Endothelial cell of umbilical vein (primary cell): ENCODE results near the gene AMIGO2. TPM values are rescaled to one million over a fixed set of nuclear protein-coding genes. Genes with fewer than 3 reads are reported as not detected.

ENCODE experiments used
- BruUV-seq: library from RNA; stranded (reverse); fragments of 400-500 nt; replicated peaks from 2 replicates; lab custom pipeline; 2021; lab: Mats Ljungman, UMichigan
- CTCF ChIA-PET: fragments of 300-600, 350-600 bp; sonication (Branson Sonifier 250); formaldehyde crosslinking; loops from one replicate; lab custom pipeline; 2021; ENCODE audit warnings: antibody characterized with exemption, inconsistent platforms; lab: Charles Lee
- POLR2A ChIA-PET: fragments of 300-600, 350-600 bp; sonication (Branson Sonifier 250); formaldehyde crosslinking; loops from one replicate; lab custom pipeline; 2021; ENCODE audit warnings: antibody characterized with exemption, inconsistent platforms; lab: Charles Lee
- DNase-seq: peaks from one replicate; pipeline ENCODE4 v3.0.0-alpha.2; 2011; ENCODE audit warnings: low read depth, low spot score
- FAIRE-seq: peaks from 2 replicates; lab custom pipeline; 2011; peaks lifted over from hg19 to GRCh38; lab: Jason Lieb, UNC
- H2AFZ ChIP-seq: 2 replicates; pipeline ENCODE4 v1.6.0; 2012; ENCODE audit warnings: low read depth, low read length, control low read depth, inconsistent platforms
- H3K27ac ChIP-seq: 2 replicates; pipeline ENCODE4 v1.5.1; 2011; ENCODE audit warnings: low read depth, mild to moderate bottlenecking, control low read depth, low read length, moderate library complexity; ENCODE audit not compliant: insufficient read depth
- H3K27me3 ChIP-seq, 2 experiments: 2 replicates each; pipeline versions ENCODE4 v1.6.0 to v1.6.1; 2011; ENCODE audit warnings: low read length in 2 of 2, mixed read lengths in 1 of 2; ENCODE audit not compliant: control insufficient read depth in 2 of 2, insufficient read depth in 2 of 2
- H3K36me3 ChIP-seq, 2 experiments: 2 replicates in 1 of 2; 3 replicates in 1 of 2; pipeline ENCODE4 v1.5.1; 2011; ENCODE audit warnings: low read length in 2 of 2, mild to moderate bottlenecking in 1 of 2, moderate library complexity in 1 of 2; ENCODE audit not compliant: control insufficient read depth in 2 of 2, insufficient read depth in 2 of 2; ENCODE audit errors: extremely low read depth in 1 of 2
- H3K4me1 ChIP-seq: 3 replicates; pipeline ENCODE4 v1.5.1; 2011; ENCODE audit warnings: mild to moderate bottlenecking, low read length; ENCODE audit not compliant: control insufficient read depth, insufficient read depth; ENCODE audit errors: extremely low read depth
- H3K4me2 ChIP-seq: 2 replicates; pipeline ENCODE4 v1.6.1; 2011; ENCODE audit warnings: low read length, control low read depth, mixed read lengths; ENCODE audit not compliant: insufficient read depth
- H3K4me3 ChIP-seq, 3 experiments: fragments of 200-600 bp in 1 of 3; sonication (generic), shearing (Covaris generic) in 1 of 3; replicated peaks in 1 of 3; 2 replicates each; pipeline ENCODE4 v1.5.1; 2011 to 2016; ENCODE audit warnings: control low read depth in 3 of 3, low read length in 3 of 3, mild to moderate bottlenecking in 2 of 3, inconsistent platforms in 1 of 3, low read depth in 1 of 3, moderate library complexity in 1 of 3; ENCODE audit not compliant: insufficient read depth in 1 of 3
- H3K79me2 ChIP-seq: 2 replicates; pipeline ENCODE4 v1.6.0; 2012; ENCODE audit warnings: low read length, inconsistent platforms; ENCODE audit not compliant: control insufficient read depth, insufficient read depth
- H3K9ac ChIP-seq: replicated peaks from 2 replicates; pipeline ENCODE3; 2011; ENCODE audit warnings: low read length, control low read depth; ENCODE audit not compliant: insufficient read depth; ENCODE audit errors: extremely low read depth
- H3K9me1 ChIP-seq: replicated peaks from 3 replicates; pipeline ENCODE4 v1.6.0; 2011; ENCODE audit warnings: mild to moderate bottlenecking, low read length; ENCODE audit not compliant: control insufficient read depth, insufficient read depth; ENCODE audit errors: extremely low read depth
- H3K9me3 ChIP-seq: replicated peaks from 2 replicates; pipeline ENCODE4 v1.5.1; 2012; ENCODE audit warnings: low read length, inconsistent platforms; ENCODE audit not compliant: control insufficient read depth, insufficient read depth
- H4K20me1 ChIP-seq: replicated peaks from 2 replicates; pipeline ENCODE3; 2011; ENCODE audit warnings: mild to moderate bottlenecking, low read length; ENCODE audit not compliant: control insufficient read depth, insufficient read depth; ENCODE audit errors: extremely low read depth
- EZH2 ChIP-seq: IDR thresholded peaks from 2 replicates; pipeline ENCODE4 v1.6.1; 2012; ENCODE audit warnings: borderline replicate concordance, low read depth, mild to moderate bottlenecking, moderate library complexity, low read length, inconsistent platforms; ENCODE audit not compliant: severe bottlenecking
- FOS ChIP-seq: IDR thresholded peaks from 2 replicates; pipeline ENCODE4 v1.6.1; 2011; ENCODE audit warnings: mild to moderate bottlenecking, low read length, moderate library complexity, borderline replicate concordance; ENCODE audit not compliant: insufficient read depth
- GATA2 ChIP-seq: IDR thresholded peaks from 2 replicates; pipeline ENCODE4 v1.7.0; 2011; ENCODE audit warnings: low read depth, mild to moderate bottlenecking, moderate library complexity, mixed read lengths, low read length; ENCODE audit not compliant: insufficient read length, insufficient read depth
- JUN ChIP-seq: IDR thresholded peaks from 2 replicates; pipeline ENCODE4 v1.6.1; 2011; ENCODE audit warnings: borderline replicate concordance, low read depth; ENCODE audit not compliant: insufficient read length, insufficient read depth
- MAX ChIP-seq: IDR thresholded peaks from 2 replicates; pipeline ENCODE4 v1.6.1; 2011; ENCODE audit not compliant: insufficient read depth, insufficient read length
- MYC ChIP-seq: IDR thresholded peaks from one replicate; pipeline ENCODE4 v1.6.1; 2011; ENCODE audit warnings: mild to moderate bottlenecking, low read depth, low read length
- POLR2A ChIP-seq: IDR thresholded peaks from 2 replicates; pipeline ENCODE4 v1.6.1; 2012; ENCODE audit warnings: low read depth, mild to moderate bottlenecking, control low read depth, low read length
- dilution Hi-C: fragments of 300-500 bp; cut with MboI; formaldehyde crosslinking; loops from one replicate; pipeline ENCODE4 v1.15.0; 2019; ENCODE audit warnings: low sequenced_read_pairs; ENCODE audit not compliant: extremely low pct_ligation_motif_present
- intact Hi-C: fragments of 100-400 bp; cut with micrococcal nuclease; formaldehyde crosslinking; loops from one replicate; pipeline ENCODE4 v1.10.0; 2022
- polyA plus RNA-seq, 4 experiments: library from polyadenylated mRNA; depleted of rRNA in 3 of 4; stranded (reverse) in 3 of 4; unstranded in 1 of 4; fragments of >200 nt; gene quantifications; 2 replicates each; pipeline versions ENCODE4 v1.2.1 to v1.2.3, GENCODE V29; 2011 to 2012; ENCODE audit warnings: missing spikeins in 1 of 4
- total RNA-seq: library from RNA; stranded (reverse); gene quantifications from 2 replicates; pipeline ENCODE4 v1.2.3, GENCODE V29; 2021
- TF ChIP-seq, protein P1 (sequence below), 2 donors: IDR thresholded peaks; 1 replicate in 1 of 2; 2 replicates in 1 of 2; pipeline ENCODE4 v1.5.1; 2011; ENCODE audit warnings: low read length in 2 of 2, mild to moderate bottlenecking in 2 of 2, moderate library complexity in 2 of 2, control low read depth in 1 of 2, inconsistent platforms in 1 of 2, low read depth in 1 of 2; ENCODE audit not compliant: insufficient read depth in 1 of 2; ENCODE audit errors: extremely low read depth in 1 of 2

AMIGO2 gene
- total and polyA plus RNA-seq, 2 donors (not counting 3 experiments of a cell fraction or from before 2014, with no cell fraction given), result 5.4 to 7.5 TPM

- ChIA-PET POLR2A (no interaction called here), CTCF (interaction anchor here (0.7 to 3.1 kb wide), 5 partner anchors 10 to 303 kb away, joined by 3 to 11 read pairs (median 8); partner anchors contain the start of genes AMIGO2 and PCED1B)
- no peaks in the 10 kb centered on the region for H4K20me1 ChIP-seq
- H3K4me3 ChIP-seq, result no peak overlapping the region
- no peak overlapping the region for H3K9ac ChIP-seq
- dilution Hi-C loops, result no loop called here
- H2AFZ ChIP-seq, result no peak overlapping the region
- H3K36me3 ChIP-seq, result no peaks in the 10 kb centered on the region
- no peaks in the 10 kb centered on the region for H3K9me3 ChIP-seq
- no peak for FAIRE-seq
- H3K27me3 ChIP-seq, result no peaks in the 10 kb centered on the region
- no peak for DNase-seq
- intact Hi-C loops, result no loop called here
- no TSS peak for BruUV-seq
- no peaks in the 10 kb centered on the region for H3K79me2 ChIP-seq
- TF ChIP-seq MYC (no peak), FOS (no peak), POLR2A (no peak), MAX (no peak), JUN (no peak)
- TF ChIP-seq, protein P1, sequence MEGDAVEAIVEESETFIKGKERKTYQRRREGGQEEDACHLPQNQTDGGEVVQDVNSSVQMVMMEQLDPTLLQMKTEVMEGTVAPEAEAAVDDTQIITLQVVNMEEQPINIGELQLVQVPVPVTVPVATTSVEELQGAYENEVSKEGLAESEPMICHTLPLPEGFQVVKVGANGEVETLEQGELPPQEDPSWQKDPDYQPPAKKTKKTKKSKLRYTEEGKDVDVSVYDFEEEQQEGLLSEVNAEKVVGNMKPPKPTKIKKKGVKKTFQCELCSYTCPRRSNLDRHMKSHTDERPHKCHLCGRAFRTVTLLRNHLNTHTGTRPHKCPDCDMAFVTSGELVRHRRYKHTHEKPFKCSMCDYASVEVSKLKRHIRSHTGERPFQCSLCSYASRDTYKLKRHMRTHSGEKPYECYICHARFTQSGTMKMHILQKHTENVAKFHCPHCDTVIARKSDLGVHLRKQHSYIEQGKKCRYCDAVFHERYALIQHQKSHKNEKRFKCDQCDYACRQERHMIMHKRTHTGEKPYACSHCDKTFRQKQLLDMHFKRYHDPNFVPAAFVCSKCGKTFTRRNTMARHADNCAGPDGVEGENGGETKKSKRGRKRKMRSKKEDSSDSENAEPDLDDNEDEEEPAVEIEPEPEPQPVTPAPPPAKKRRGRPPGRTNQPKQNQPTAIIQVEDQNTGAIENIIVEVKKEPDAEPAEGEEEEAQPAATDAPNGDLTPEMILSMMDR (IDR thresholded peaks at IDR 0.05; ENCODE audit: extremely low read depth in 1 of 2, insufficient read depth in 1 of 2, low read depth in 1 of 2, low read length in 2 of 2), result no peak
- H3K27ac ChIP-seq, result no peak overlapping the region
- H3K4me2 ChIP-seq, result no peak overlapping the region
- H3K4me1 ChIP-seq, result peaks cover 13% of the 10 kb centered on the region
- no peaks in the 10 kb centered on the region for H3K9me1 ChIP-seq
Measured at GRCh38 chr12:47094804-47095203, 15.0 kb upstream of the AMIGO2 start.

DNA sequence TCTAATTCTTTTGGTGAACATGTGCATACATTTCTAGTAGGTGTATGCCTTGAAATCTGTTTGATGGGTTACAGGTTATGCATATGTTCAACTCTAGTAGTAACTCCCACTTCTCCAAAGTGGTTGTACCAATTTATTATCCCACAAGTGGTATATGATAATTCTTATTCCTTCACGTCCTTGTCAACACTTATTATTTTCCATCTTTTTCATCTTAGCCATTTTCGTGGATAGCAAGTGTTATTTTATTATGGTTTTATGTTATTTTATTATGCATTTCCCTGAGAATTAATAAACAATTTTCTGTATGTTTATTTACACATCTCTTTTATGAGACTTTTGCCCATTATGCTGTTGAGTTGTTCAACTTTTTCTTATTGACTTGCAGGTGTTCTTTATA, 11.2 kb upstream of the AMIGO2 start:
- peaks cover 32% of the 10 kb centered on the region for H3K4me1 ChIP-seq
- H3K79me2 ChIP-seq, result no peaks in the 10 kb centered on the region
- no peak overlapping the region for H3K27ac ChIP-seq
- no peak overlapping the region for H3K9ac ChIP-seq
- DNase-seq (no peak), FAIRE-seq (no peak)
- TF ChIP-seq EZH2 (no peak), GATA2 (no peak), JUN (no peak)
- TF ChIP-seq, protein P1 (IDR thresholded peaks at IDR 0.05; ENCODE audit: extremely low read depth in 1 of 2, insufficient read depth in 1 of 2, low read depth in 1 of 2, low read length in 2 of 2), result no peak
- no peak overlapping the region for H3K4me3 ChIP-seq
- no peak overlapping the region for H3K4me2 ChIP-seq
- H3K9me1 ChIP-seq, result no peaks in the 10 kb centered on the region
- H3K27me3 ChIP-seq, result no peaks in the 10 kb centered on the region
- CTCF ChIA-PET, result no interaction called here
- no peak overlapping the region for H2AFZ ChIP-seq
- POLR2A ChIA-PET, result no interaction called here
- dilution Hi-C loops (no loop called here), intact Hi-C loops (no loop called here)
- no peaks in the 10 kb centered on the region for H3K36me3 ChIP-seq
- no peaks in the 10 kb centered on the region for H3K9me3 ChIP-seq
- H4K20me1 ChIP-seq, result no peaks in the 10 kb centered on the region
- no TSS peak for BruUV-seq
